GM19372 (cell line): Measurements from ENCODE around the gene TRAPPC3L.

ENCODE experiments used
- ATAC-seq: cut with Tn5 transposase; IDR thresholded peaks from one replicate; pipeline ENCODE4 v1.9.1; 2021; ENCODE audit warnings: mild to moderate bottlenecking, low read depth, moderate library complexity; ENCODE audit not compliant: unreplicated experiment

The TRAPPC3L gene

GRCh38 chr6:116445102-116445501 lies 100.4 kb downstream of the TRAPPC3L start:
- no peak for ATAC-seq
